PC-3 (cell line): Measurements from ENCODE around the gene TMEM41B. TPM values are rescaled to one million over a fixed set of nuclear protein-coding genes. Genes with fewer than 3 reads are reported as not detected.

ENCODE experiments used
- ATAC-seq: fragments of 200-7000 bp; cut with Tn5 transposase; 2 replicates; pipeline ENCODE4 v1.9.1; 2020; ENCODE audit warnings: mild to moderate bottlenecking, moderate library complexity
- BruUV-seq: library from RNA; stranded (reverse); fragments of 400-500 nt; replicated peaks from 2 replicates; lab custom pipeline; 2021; lab: Mats Ljungman, UMichigan
- CTCF ChIA-PET: fragments of 300-600 bp; sonication (Branson Sonifier 250); formaldehyde crosslinking; loops from one replicate; lab custom pipeline; 2022; ENCODE audit warnings: antibody characterized with exemption; lab: Charles Lee
- POLR2A ChIA-PET: fragments of 300-600 bp; sonication (Branson Sonifier 250); formaldehyde crosslinking; loops from one replicate; lab custom pipeline; 2022; ENCODE audit warnings: antibody characterized with exemption; ENCODE audit not compliant: unreplicated experiment; lab: Charles Lee
- DNase-seq: peaks from one replicate; pipeline ENCODE4 v3.0.0-alpha.2; 2015
- H2AFZ ChIP-seq: fragments of 300-600 bp; sonication (generic); 2 replicates; pipeline ENCODE4 v1.6.0; 2016; ENCODE audit warnings: antibody characterized with exemption, low read length
- H3F3A ChIP-seq: fragments of 300-600 bp; sonication (generic); one replicate; pipeline ENCODE4 v1.6.0; 2017; ENCODE audit warnings: antibody characterized with exemption, low read length, control low read depth, mild to moderate bottlenecking; ENCODE audit not compliant: unreplicated experiment
- H3K27ac ChIP-seq: fragments of 300-600 bp; sonication (generic); 2 replicates; pipeline ENCODE4 v1.5.1; 2016; ENCODE audit warnings: mild to moderate bottlenecking, low read length
- H3K27me3 ChIP-seq: fragments of 300-600 bp; sonication (generic); 2 replicates; pipeline ENCODE4 v1.6.1; 2016; ENCODE audit warnings: low read length, mixed read lengths
- H3K36me3 ChIP-seq: fragments of 300-600 bp; sonication (generic); 2 replicates; pipeline ENCODE4 v1.6.1; 2016; ENCODE audit warnings: low read depth, mixed run types, low read length, mixed read lengths
- H3K4me1 ChIP-seq: fragments of 300-600 bp; sonication (generic); 2 replicates; pipeline ENCODE4 v1.5.1; 2016; ENCODE audit warnings: low read length; ENCODE audit not compliant: insufficient read depth
- H3K4me2 ChIP-seq: fragments of 300-600 bp; sonication (generic); 2 replicates; pipeline ENCODE4 v1.6.0; 2016; ENCODE audit warnings: low read length
- H3K4me3 ChIP-seq: fragments of 300-600 bp; sonication (generic); 2 replicates; pipeline ENCODE4 v1.5.1; 2016; ENCODE audit warnings: mild to moderate bottlenecking, low read length, mixed read lengths
- H3K79me2 ChIP-seq: fragments of 300-600 bp; sonication (generic); 2 replicates; pipeline ENCODE4 v1.6.1; 2017; ENCODE audit warnings: low read length, mixed read lengths
- H3K9ac ChIP-seq: fragments of 300-600 bp; sonication (generic); 2 replicates; pipeline ENCODE4 v1.6.0; 2016; ENCODE audit warnings: mild to moderate bottlenecking, low read length
- H3K9me2 ChIP-seq: fragments of 300-600 bp; sonication (generic); replicated peaks from 2 replicates; pipeline ENCODE4 v1.6.1; 2016; ENCODE audit warnings: mixed run types, low read length, mixed read lengths
- H3K9me3 ChIP-seq: fragments of 300-600 bp; sonication (generic); 2 replicates; pipeline ENCODE4 v1.6.1; 2016; ENCODE audit warnings: low read length, mixed read lengths
- H4K20me1 ChIP-seq: fragments of 300-600 bp; sonication (generic); 2 replicates; pipeline ENCODE4 v1.6.1; 2016; ENCODE audit warnings: low read length, mixed read lengths
- EZH2 ChIP-seq: fragments of 300-600 bp; sonication (generic); IDR thresholded peaks from one replicate; pipeline ENCODE4 v1.6.1; 2017; ENCODE audit warnings: antibody characterized with exemption, mild to moderate bottlenecking, low read length; ENCODE audit not compliant: unreplicated experiment
- EZH2phosphoT487 ChIP-seq: fragments of 300-600 bp; sonication (generic); IDR thresholded peaks from 2 replicates; pipeline ENCODE4 v1.6.1; 2018; ENCODE audit warnings: mild to moderate bottlenecking, antibody characterized with exemption, low read length, borderline replicate concordance
- intact Hi-C: fragments of 100-400 bp; cut with micrococcal nuclease; formaldehyde crosslinking; loops from 2 replicates; pipeline ENCODE4 v1.9.0; 2023
- total RNA-seq: library from RNA; depleted of rRNA; stranded (reverse); fragments of >200 nt; gene quantifications from 2 replicates; pipeline ENCODE4 v1.2.3, GENCODE V29; 2014
- TF ChIP-seq, protein P1 (sequence below): fragments of 300-600 bp; sonication (generic); conservative IDR thresholded peaks from 2 replicates; pipeline ENCODE4 v1.5.1; 2017; ENCODE audit warnings: antibody characterized with exemption, low read depth, mild to moderate bottlenecking, low read length

Gene TMEM41B
- total RNA-seq, 1 experiment from 2014 or later = 87.6 TPM

- no peaks in the 10 kb centered on the region for H3K4me1 ChIP-seq
- no peaks in the 10 kb centered on the region for H3K27me3 ChIP-seq
- no peaks in the 10 kb centered on the region for H4K20me1 ChIP-seq
- no peak for DNase-seq
- no peak overlapping the region for H3K9ac ChIP-seq
- no TSS peak for BruUV-seq
- ChIA-PET CTCF (no interaction called here), POLR2A (no interaction called here)
- H3K36me3 ChIP-seq = 0 out of 2 replicates have a peak, but pooled peaks cover 2% of the 10 kb centered on the region
- intact Hi-C loops = no loop called here
- H3K9me2 ChIP-seq = no peaks in the 10 kb centered on the region
- H3K27ac ChIP-seq = no peak overlapping the region
- H3F3A ChIP-seq = no peaks in the 10 kb centered on the region
- no peak overlapping the region for H3K4me2 ChIP-seq
- no peak overlapping the region for H2AFZ ChIP-seq
- no peaks in the 10 kb centered on the region for H3K9me3 ChIP-seq
- H3K4me3 ChIP-seq = no peak overlapping the region
- ATAC-seq = no peak
- no peak for TF ChIP-seq EZH2phosphoT487
- TF ChIP-seq EZH2 = no peak
- TF ChIP-seq, protein P1, sequence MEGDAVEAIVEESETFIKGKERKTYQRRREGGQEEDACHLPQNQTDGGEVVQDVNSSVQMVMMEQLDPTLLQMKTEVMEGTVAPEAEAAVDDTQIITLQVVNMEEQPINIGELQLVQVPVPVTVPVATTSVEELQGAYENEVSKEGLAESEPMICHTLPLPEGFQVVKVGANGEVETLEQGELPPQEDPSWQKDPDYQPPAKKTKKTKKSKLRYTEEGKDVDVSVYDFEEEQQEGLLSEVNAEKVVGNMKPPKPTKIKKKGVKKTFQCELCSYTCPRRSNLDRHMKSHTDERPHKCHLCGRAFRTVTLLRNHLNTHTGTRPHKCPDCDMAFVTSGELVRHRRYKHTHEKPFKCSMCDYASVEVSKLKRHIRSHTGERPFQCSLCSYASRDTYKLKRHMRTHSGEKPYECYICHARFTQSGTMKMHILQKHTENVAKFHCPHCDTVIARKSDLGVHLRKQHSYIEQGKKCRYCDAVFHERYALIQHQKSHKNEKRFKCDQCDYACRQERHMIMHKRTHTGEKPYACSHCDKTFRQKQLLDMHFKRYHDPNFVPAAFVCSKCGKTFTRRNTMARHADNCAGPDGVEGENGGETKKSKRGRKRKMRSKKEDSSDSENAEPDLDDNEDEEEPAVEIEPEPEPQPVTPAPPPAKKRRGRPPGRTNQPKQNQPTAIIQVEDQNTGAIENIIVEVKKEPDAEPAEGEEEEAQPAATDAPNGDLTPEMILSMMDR = no peak
- 0 out of 2 replicates have a peak, but pooled peaks cover 2% of the 10 kb centered on the region for H3K79me2 ChIP-seq
Observed at GRCh38 chr11:9293646-9294045, 20.7 kb downstream of the TMEM41B start.

GRCh38 chr11:9285850-9286587, 28.4 kb downstream of the TMEM41B start:
- no peak overlapping the region for H3K9ac ChIP-seq
- POLR2A ChIA-PET = no interaction called here
- H2AFZ ChIP-seq = no peak overlapping the region
- H3K9me3 ChIP-seq = no peaks in the 10 kb centered on the region
- no peaks in the 10 kb centered on the region for H3K9me2 ChIP-seq
- no peaks in the 10 kb centered on the region for H3K79me2 ChIP-seq
- no peaks in the 10 kb centered on the region for H4K20me1 ChIP-seq
- H3K4me1 ChIP-seq = no peaks in the 10 kb centered on the region
- no peaks in the 10 kb centered on the region for H3K27me3 ChIP-seq
- CTCF ChIA-PET = no interaction called here
- TF ChIP-seq, protein P1 = no peak
- TF ChIP-seq EZH2phosphoT487 (no peak), EZH2 (no peak)
- no peak overlapping the region for H3K4me3 ChIP-seq
- no peak overlapping the region for H3K4me2 ChIP-seq
- intact Hi-C loops = no loop called here
- no peak for DNase-seq
- ATAC-seq = no peak
- H3K27ac ChIP-seq = no peak overlapping the region
- H3K36me3 ChIP-seq = peaks cover 2% of the 10 kb centered on the region; the same call in 1 of the 2 replicates
- peaks cover 5% of the 10 kb centered on the region for H3F3A ChIP-seq
- BruUV-seq = no TSS peak
